Measurements from ENCODE around the gene CUX1. TPM values are rescaled to one million over a fixed set of nuclear protein-coding genes. Genes with fewer than 3 reads are reported as not detected.

The CUX1 gene
- total RNA-seq, 1 experiment from 2014 or later: 53.5 TPM

DNA sequence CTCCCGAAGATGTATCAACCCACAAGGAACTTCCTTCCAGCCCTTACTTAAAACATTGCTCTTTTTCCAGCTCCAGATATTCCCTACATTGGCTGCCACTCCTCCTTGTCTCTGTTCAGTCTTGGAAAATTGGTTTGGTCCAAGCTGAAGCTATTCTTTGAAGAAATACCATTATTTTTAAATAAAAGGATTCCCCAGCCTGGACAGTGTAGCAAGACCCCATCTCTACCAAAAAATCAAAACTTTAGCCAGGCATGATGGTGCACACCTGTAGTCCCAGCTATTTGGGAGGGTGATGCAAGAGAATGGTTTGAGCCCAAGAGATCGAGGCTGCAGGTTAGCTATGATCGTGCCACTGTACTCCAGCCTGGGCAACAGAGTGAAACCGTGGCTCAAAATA lies 159.8 kb downstream of the CUX1 start:
- Histone ChIP-seq H4K91ac (ENCODE audit: insufficient read length, low read depth, low read length) (no peak overlapping the region), H4K20me1 (ENCODE audit: control insufficient read depth, insufficient read depth, insufficient read length) (no peaks in the 10 kb centered on the region), H3K56ac (ENCODE audit: insufficient read length, low read depth, low read length) (no peak overlapping the region), H3K4ac (ENCODE audit: low read depth, low read length) (no peak overlapping the region), H2AK5ac (ENCODE audit: insufficient read length, low read length) (no peak overlapping the region), H3K23me2 (ENCODE audit: insufficient read length, low read depth, low read length, poor library complexity, severe bottlenecking) (no peaks in the 10 kb centered on the region), H3K79me1 (ENCODE audit: insufficient read depth, low read depth, low read length, poor library complexity, severe bottlenecking) (no peaks in the 10 kb centered on the region), H2AFZ (ENCODE audit: low read length) (no peak overlapping the region), H2BK20ac (ENCODE audit: low read depth, low read length, poor library complexity, severe bottlenecking) (no peak overlapping the region), H2BK12ac (ENCODE audit: insufficient read length, low read depth, low read length) (no peak overlapping the region), H3K27me3 (ENCODE audit: insufficient read depth, low read length) (no peaks in the 10 kb centered on the region), H3K9me3 (ENCODE audit: control insufficient read depth, low read depth, low read length) (no peaks in the 10 kb centered on the region), H3K4me2 (ENCODE audit: insufficient read depth, insufficient read length, low read length) (no peak overlapping the region), H2BK120ac (ENCODE audit: low read depth, low read length, poor library complexity, severe bottlenecking) (no peak overlapping the region), H3K9ac (ENCODE audit: extremely low read depth, insufficient read length, low read length) (no peak overlapping the region), H3K79me2 (ENCODE audit: insufficient read depth, low read length) (no peaks in the 10 kb centered on the region; the same call in 1 of the 2 replicates), H3K23ac (ENCODE audit: insufficient read length, low read depth, low read length) (no peak overlapping the region), H3K14ac (ENCODE audit: insufficient read depth, low read length) (no peak overlapping the region), H3K4me1 (ENCODE audit: insufficient read depth, low read length) (no peaks in the 10 kb centered on the region), H3K27ac (ENCODE audit: insufficient read length, low read depth, low read length) (no peak overlapping the region), H4K8ac (replicated peaks; ENCODE audit: insufficient read length, low read depth, low read length) (no peak overlapping the region), H2BK5ac (ENCODE audit: insufficient read length, low read length) (no peak overlapping the region), H3T11ph (ENCODE audit: low read length) (no peak overlapping the region), H2BK15ac (ENCODE audit: low read depth, low read length) (no peak overlapping the region), H3K18ac (ENCODE audit: insufficient read length, low read depth, low read length) (no peak overlapping the region), H4K5ac (ENCODE audit: insufficient read length, low read depth, low read length) (no peak overlapping the region)
- no peaks in the 10 kb centered on the region for H3K27me3 Mint-ChIP-seq (ENCODE audit: low read depth)
- TF ChIP-seq, protein P1, sequence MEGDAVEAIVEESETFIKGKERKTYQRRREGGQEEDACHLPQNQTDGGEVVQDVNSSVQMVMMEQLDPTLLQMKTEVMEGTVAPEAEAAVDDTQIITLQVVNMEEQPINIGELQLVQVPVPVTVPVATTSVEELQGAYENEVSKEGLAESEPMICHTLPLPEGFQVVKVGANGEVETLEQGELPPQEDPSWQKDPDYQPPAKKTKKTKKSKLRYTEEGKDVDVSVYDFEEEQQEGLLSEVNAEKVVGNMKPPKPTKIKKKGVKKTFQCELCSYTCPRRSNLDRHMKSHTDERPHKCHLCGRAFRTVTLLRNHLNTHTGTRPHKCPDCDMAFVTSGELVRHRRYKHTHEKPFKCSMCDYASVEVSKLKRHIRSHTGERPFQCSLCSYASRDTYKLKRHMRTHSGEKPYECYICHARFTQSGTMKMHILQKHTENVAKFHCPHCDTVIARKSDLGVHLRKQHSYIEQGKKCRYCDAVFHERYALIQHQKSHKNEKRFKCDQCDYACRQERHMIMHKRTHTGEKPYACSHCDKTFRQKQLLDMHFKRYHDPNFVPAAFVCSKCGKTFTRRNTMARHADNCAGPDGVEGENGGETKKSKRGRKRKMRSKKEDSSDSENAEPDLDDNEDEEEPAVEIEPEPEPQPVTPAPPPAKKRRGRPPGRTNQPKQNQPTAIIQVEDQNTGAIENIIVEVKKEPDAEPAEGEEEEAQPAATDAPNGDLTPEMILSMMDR (conservative IDR thresholded peaks at IDR 0.05): no peak
- H3K9me3 Mint-ChIP-seq: peaks cover 0 to 2% of the 10 kb centered on the region in 2 experiments; a peak in 1 of 5 replicates
- H3K4me3 Mint-ChIP-seq: no peak overlapping the region
- peaks cover 0 to 13% (median 3%) of the 10 kb centered on the region in 3 experiments; a peak in 5 of 7 replicates for H3K36me3 Mint-ChIP-seq (ENCODE audit: insufficient read depth in 1 of 3, low read depth in 3 of 3)
- H3K27ac Mint-ChIP-seq: no peak overlapping the region
- WGBS (ENCODE audit: extremely low coverage, insufficient read length, low lambda C conversion rate): no CpG with 5 or more reads among the region's 4 CpGs
- H3K4me1 Mint-ChIP-seq: peaks cover 6 to 15% of the 10 kb centered on the region in 2 experiments
- no peak for DNase-seq

Measured in H9 (cell line).